Glutamatergic neuron (in vitro differentiated cells): ENCODE data around the gene DUSP22. TPM values are rescaled to one million over a fixed set of nuclear protein-coding genes. Genes with fewer than 3 reads are reported as not detected.

ENCODE experiments used
- DNase-seq: peaks from one replicate; pipeline ENCODE4 v3.0.0; 2022
- H3K27ac Mint-ChIP-seq: one replicate; pipeline ENCODE4 v1.8.0; 2020; ENCODE audit warnings: mild to moderate bottlenecking, mixed read lengths, inconsistent platforms; ENCODE audit not compliant: unreplicated experiment
- H3K27me3 Mint-ChIP-seq: one replicate; pipeline ENCODE4 v1.8.0; 2020; ENCODE audit warnings: mild to moderate bottlenecking, moderate library complexity, mixed read lengths, inconsistent platforms; ENCODE audit not compliant: unreplicated experiment
- H3K36me3 Mint-ChIP-seq: one replicate; pipeline ENCODE4 v1.8.0; 2020; ENCODE audit warnings: mild to moderate bottlenecking, mixed read lengths, inconsistent platforms; ENCODE audit not compliant: unreplicated experiment
- H3K4me1 Mint-ChIP-seq: one replicate; pipeline ENCODE4 v1.8.0; 2020; ENCODE audit warnings: mild to moderate bottlenecking, low read depth, mixed read lengths, inconsistent platforms; ENCODE audit not compliant: unreplicated experiment
- H3K4me3 Mint-ChIP-seq: one replicate; pipeline ENCODE4 v1.8.0; 2020; ENCODE audit warnings: mild to moderate bottlenecking, mixed read lengths, inconsistent platforms; ENCODE audit not compliant: unreplicated experiment
- H3K9me3 Mint-ChIP-seq: one replicate; pipeline ENCODE4 v1.8.0; 2020; ENCODE audit warnings: mild to moderate bottlenecking, moderate library complexity, mixed read lengths, inconsistent platforms; ENCODE audit not compliant: unreplicated experiment
- CTCF ChIP-seq: fragments of 200-600 bp; sonication (generic); IDR thresholded peaks from one replicate; pipeline ENCODE4 v1.5.0; 2021; ENCODE audit not compliant: partially characterized antibody, unreplicated experiment
- total RNA-seq: library from RNA; stranded (reverse); fragmentation: NEBNext Ultra II Directional; extraction: Animal tissue kit (Norgen Biotek cat#: 25700); gene quantifications from one replicate; pipeline ENCODE4 v1.2.1, GENCODE V29; 2021; ENCODE audit not compliant: unreplicated experiment

The DUSP22 gene
- total RNA-seq, 1 donor from 2014 or later = 40.4 TPM

GRCh38 chr6:301526-301925 lies 9.2 kb downstream of the DUSP22 start:
- Mint-ChIP-seq H3K27ac (no peak overlapping the region), H3K4me3 (no peak overlapping the region), H3K4me1 (peaks cover 15% of the 10 kb centered on the region), H3K36me3 (peaks cover 7% of the 10 kb centered on the region), H3K27me3 (no peaks in the 10 kb centered on the region), H3K9me3 (peaks cover 7% of the 10 kb centered on the region)
- no peak for DNase-seq
- TF ChIP-seq CTCF = no peak

GRCh38 chr6:301929-302705 lies 9.8 kb downstream of the DUSP22 start:
- H3K4me3 Mint-ChIP-seq = no peak overlapping the region
- no peak overlapping the region for H3K27ac Mint-ChIP-seq
- no peak for TF ChIP-seq CTCF
- H3K27me3 Mint-ChIP-seq = no peaks in the 10 kb centered on the region
- peaks cover 7% of the 10 kb centered on the region for H3K9me3 Mint-ChIP-seq
- H3K4me1 Mint-ChIP-seq = peaks cover 10% of the 10 kb centered on the region
- peaks cover 7% of the 10 kb centered on the region for H3K36me3 Mint-ChIP-seq
- no peak for DNase-seq

- peaks cover 4% of the 10 kb centered on the region for H3K4me1 Mint-ChIP-seq
These were observed 10.5 kb downstream of the DUSP22 start for GRCh38 chr6:302760-303159.

GRCh38 chr6:303263-303662 lies 11.0 kb downstream of the DUSP22 start:
- H3K36me3 Mint-ChIP-seq = peaks cover 7% of the 10 kb centered on the region
- H3K4me3 Mint-ChIP-seq = no peak overlapping the region
- no peak overlapping the region for H3K27ac Mint-ChIP-seq
- no peak for TF ChIP-seq CTCF
- peaks cover 6% of the 10 kb centered on the region for H3K9me3 Mint-ChIP-seq
- H3K27me3 Mint-ChIP-seq = no peaks in the 10 kb centered on the region
- no peak for DNase-seq
- H3K4me1 Mint-ChIP-seq = no peaks in the 10 kb centered on the region

More at GRCh38 chr6:302760-303159, 10.5 kb downstream of the DUSP22 start:
- DNase-seq = no peak
- Mint-ChIP-seq H3K27ac (no peak overlapping the region), H3K9me3 (peaks cover 4% of the 10 kb centered on the region), H3K4me3 (no peak overlapping the region), H3K36me3 (peaks cover 7% of the 10 kb centered on the region), H3K27me3 (no peaks in the 10 kb centered on the region)
- no peak for TF ChIP-seq CTCF

- DNase-seq = no peak
These were observed 11.8 kb downstream of the DUSP22 start for GRCh38 chr6:303948-304558.

More at GRCh38 chr6:303948-304558, 11.8 kb downstream of the DUSP22 start:
- Mint-ChIP-seq H3K9me3 (peaks cover 6% of the 10 kb centered on the region), H3K4me1 (no peaks in the 10 kb centered on the region), H3K27ac (no peak overlapping the region), H3K27me3 (no peaks in the 10 kb centered on the region), H3K4me3 (no peak overlapping the region), H3K36me3 (peaks cover 7% of the 10 kb centered on the region)
- no peak for TF ChIP-seq CTCF
